ENCODE measurements around the gene KDM3B.

- TF ChIP-seq CTCF (IDR thresholded peaks at IDR 0.05) (no peak), POLR2A (IDR thresholded peaks at IDR 0.05) (no peak)
These were observed 113.8 kb downstream of the KDM3B start for GRCh38 chr5:138466125-138466899.

Data from uterus (tissue), 2 donors.